Occipital lobe (tissue), 3 donors: Measurements from ENCODE around the gene RNFT2. TPM values are rescaled to one million over a fixed set of nuclear protein-coding genes. Genes with fewer than 3 reads are reported as not detected.

Experiments
- DNase-seq: peaks from one replicate; lab custom pipeline; 2025; lab: John Stamatoyannopoulos, UW
- small RNA-seq: library from RNA; depleted of rRNA; stranded (forward); fragments of <200 nt; gene quantifications from one replicate; pipeline ENCODE3, GENCODE V24; 2014
- total RNA-seq: library from RNA; depleted of rRNA; stranded (reverse); fragments of >200 nt; gene quantifications from one replicate; pipeline ENCODE4 v1.2.3, GENCODE V29; 2014

RNFT2 gene
- total RNA-seq, 1 donor from 2014 or later, result 36.0 TPM

GRCh38 chr12:116901612-116902011 is 163.5 kb downstream of the RNFT2 start:
- no peak for DNase-seq

Small RNA genes lying within 50 kb of the gene (small RNA-seq; reads per million reads assigned to genes)
- not detected for gene RNU6-558P

Other genes with a start within 250 kb of the RNFT2 start
- gene MAP1LC3B2, start 178.9 kb upstream of the RNFT2 start, total RNA-seq, result 0.62 TPM
- gene SPRING1, start 246 bp upstream of the RNFT2 start, total RNA-seq, result 27.6 TPM
- 0.47 TPM for gene HRK, start 143.1 kb downstream of the RNFT2 start, total RNA-seq
- gene FBXW8, start 172.6 kb downstream of the RNFT2 start, total RNA-seq, result 11.9 TPM